Coronary artery (tissue), 2 donors: ENCODE measurements around the gene PLXNA4.
A peak's percentile ranks its signal among the peaks of the same experiment; 100 is the strongest.

ENCODE experiments used
- DNase-seq: peaks from one replicate; pipeline ENCODE4 v3.0.0-alpha.2; 2017; ENCODE audit warnings: low spot score
- H3K27ac ChIP-seq, 2 donors: fragments of 200-600 bp; sonication (generic); one replicate each; pipeline ENCODE4 v1.5.1; 2016 to 2019
- H3K4me3 ChIP-seq: fragments of 200-600 bp; sonication (generic); 2 replicates; pipeline ENCODE4 v1.5.1; 2016; ENCODE audit warnings: mild to moderate bottlenecking, moderate library complexity
- CTCF ChIP-seq: fragments of 200-600 bp; sonication (generic); IDR thresholded peaks from one replicate; pipeline ENCODE4 v1.5.1; 2019; ENCODE audit warnings: antibody characterized with exemption

PLXNA4 gene

GRCh38 chr7:132546366-132547127 is 29.7 kb downstream of the PLXNA4 start:
- Histone ChIP-seq H3K4me3 (no peak overlapping the region), H3K27ac (no peak overlapping the region)
- TF ChIP-seq CTCF, result no peak
- DNase-seq, result no peak

GRCh38 chr7:132545756-132546155 is 30.5 kb downstream of the PLXNA4 start:
- no peak for DNase-seq
- Histone ChIP-seq H3K27ac (no peak overlapping the region), H3K4me3 (no peak overlapping the region)
- TF ChIP-seq CTCF, result no peak

- Histone ChIP-seq H3K4me3 (no peak overlapping the region), H3K27ac (no peak overlapping the region)
- no peak for DNase-seq
- no peak for TF ChIP-seq CTCF
These were observed 31.3 kb downstream of the PLXNA4 start for GRCh38 chr7:132544999-132545398.

- TF ChIP-seq CTCF, result no peak
- no peak for DNase-seq
- Histone ChIP-seq H3K4me3 (no peak overlapping the region), H3K27ac (no peak overlapping the region)
These were observed 32.2 kb downstream of the PLXNA4 start for GRCh38 chr7:132544025-132544424.

GRCh38 chr7:132542895-132543294 is 33.4 kb downstream of the PLXNA4 start:
- DNase-seq, result no peak
- Histone ChIP-seq H3K4me3 (no peak overlapping the region), H3K27ac (no peak overlapping the region)
- TF ChIP-seq CTCF, result no peak

- Histone ChIP-seq H3K4me3 (no peak overlapping the region), H3K27ac (no peak overlapping the region)
- no peak for DNase-seq
- TF ChIP-seq CTCF, result no peak
These were observed 34.6 kb downstream of the PLXNA4 start for GRCh38 chr7:132541656-132542055.

- TF ChIP-seq CTCF, result no peak
- peak; percentile 31 for DNase-seq
- no peak overlapping the region for H3K4me3 ChIP-seq
These were observed 38.7 kb downstream of the PLXNA4 start for GRCh38 chr7:132537456-132538145.

More at GRCh38 chr7:132537456-132538145, 38.7 kb downstream of the PLXNA4 start:
- H3K27ac ChIP-seq, result no peak overlapping the region
